GM18951 (cell line): ENCODE data around the gene ISOC2.

Experiments
- POLR2A ChIP-seq: IDR thresholded peaks from 4 replicates; pipeline ENCODE4 v1.6.1; 2011; ENCODE audit warnings: mild to moderate bottlenecking; ENCODE audit not compliant: insufficient read length, insufficient read depth; ENCODE audit errors: extremely low read depth
- in situ Hi-C: fragments of 300-500 bp; cut with MboI; formaldehyde crosslinking; loops from one replicate; pipeline ENCODE4 v1.12.0; 2022; ENCODE audit warnings: low sequenced_read_pairs, mixed read lengths, inconsistent platforms; ENCODE audit not compliant: unreplicated experiment

Gene ISOC2

DNA sequence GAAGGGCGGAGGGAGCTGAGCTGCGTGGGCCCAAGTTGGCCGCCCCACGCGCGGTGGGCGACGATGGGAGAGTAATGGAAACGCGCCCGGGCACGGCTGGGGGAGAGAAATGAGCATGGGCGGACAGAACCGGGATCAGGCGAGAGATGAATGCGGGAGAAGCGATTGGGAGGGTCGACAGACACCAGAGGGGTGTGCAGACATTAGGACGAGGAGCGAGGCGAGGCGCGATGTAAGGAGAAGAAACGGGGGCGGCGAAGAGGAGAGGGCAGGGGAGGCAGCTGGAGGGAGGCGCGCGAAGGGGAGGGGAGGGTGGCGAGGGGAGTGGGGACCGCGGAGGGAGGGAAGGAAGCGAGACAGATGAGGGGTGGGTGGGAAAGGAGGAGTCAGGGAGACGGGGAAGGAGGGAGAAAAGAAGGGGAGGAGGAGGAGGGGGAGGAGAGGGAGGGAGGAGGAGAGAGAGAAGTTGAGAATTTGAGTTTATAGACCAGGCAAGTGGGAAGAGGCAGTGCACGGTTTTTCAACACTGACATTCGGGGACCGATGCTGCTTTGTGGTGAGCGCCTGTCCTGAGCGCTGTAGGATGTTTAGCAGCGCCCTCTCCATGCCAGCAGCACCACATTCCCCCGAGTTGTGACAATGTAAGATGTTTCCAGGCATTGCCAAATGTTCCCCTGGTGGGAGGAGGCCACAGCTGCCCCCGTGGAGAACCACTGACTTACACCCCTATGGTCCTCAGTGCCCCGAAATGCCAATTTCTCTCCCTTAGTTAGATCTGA is 18.2 kb downstream of the ISOC2 start, which contains the start of gene SHISA7:
Gene SHISA7 (minus strand): TSS at position 256 of the 779 bp plus-strand sequence. CDS start 437 bp downstream, outside the sequence.
- in situ Hi-C loops: no loop called here
- no peak for TF ChIP-seq POLR2A

DNA sequence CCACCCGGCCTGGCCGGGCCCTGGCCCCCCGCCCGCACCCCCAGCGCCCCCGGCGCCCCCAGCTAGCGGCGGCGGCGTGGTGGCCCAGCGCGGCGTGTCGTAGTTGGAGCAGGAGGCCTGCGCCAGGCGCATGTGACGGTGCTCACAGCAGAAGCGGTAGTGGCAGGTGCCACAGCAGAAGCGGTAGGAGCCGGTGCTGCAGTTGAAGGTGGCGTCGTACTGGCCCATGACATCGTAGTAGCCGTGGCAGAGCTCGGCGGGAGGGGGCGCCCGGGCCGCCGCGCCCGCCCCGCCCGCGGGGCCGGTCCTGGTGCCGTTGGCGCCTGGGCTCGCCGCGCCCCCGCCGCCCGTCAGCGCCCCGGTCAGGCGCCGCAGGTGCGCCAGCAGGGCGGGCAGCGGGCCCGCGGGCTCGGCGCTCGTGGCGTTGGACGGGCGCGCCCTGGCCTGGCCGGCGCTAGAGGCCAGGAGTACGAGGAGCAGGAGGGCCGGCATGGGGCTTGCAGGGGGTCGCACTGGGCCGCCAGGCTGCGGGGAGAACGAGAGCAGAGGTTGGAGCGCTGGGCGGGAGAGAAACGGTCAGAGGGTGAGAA is 19.0 kb downstream of the ISOC2 start:
- in situ Hi-C loops: no loop called here
- TF ChIP-seq POLR2A: no peak

GRCh38 chr19:55441692-55442321 is 19.6 kb downstream of the ISOC2 start:
- in situ Hi-C loops: no loop called here
- no peak for TF ChIP-seq POLR2A

DNA sequence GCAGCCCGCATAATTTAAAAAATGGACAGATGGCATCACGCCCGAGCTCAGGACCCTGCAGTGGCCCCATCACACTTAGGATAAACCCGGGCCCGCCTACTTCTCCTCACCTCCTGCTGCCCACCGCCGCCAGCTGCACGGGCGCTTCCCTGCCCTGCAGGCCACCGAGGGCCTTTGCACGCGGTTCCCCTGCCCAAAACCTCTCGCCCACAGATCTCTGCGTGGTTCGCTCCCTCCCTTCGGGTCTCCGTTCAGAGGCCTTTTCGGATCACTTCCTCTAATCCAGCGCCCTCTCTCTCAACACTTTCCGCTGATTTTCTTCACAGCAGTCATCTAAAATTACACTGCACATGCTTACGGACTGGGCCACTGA is 20.1 kb downstream of the ISOC2 start:
- in situ Hi-C loops: no loop called here
- TF ChIP-seq POLR2A: no peak

- TF ChIP-seq POLR2A: no peak
- in situ Hi-C loops: no loop called here
Observed at GRCh38 chr19:55440411-55441105, 20.9 kb downstream of the ISOC2 start.

DNA sequence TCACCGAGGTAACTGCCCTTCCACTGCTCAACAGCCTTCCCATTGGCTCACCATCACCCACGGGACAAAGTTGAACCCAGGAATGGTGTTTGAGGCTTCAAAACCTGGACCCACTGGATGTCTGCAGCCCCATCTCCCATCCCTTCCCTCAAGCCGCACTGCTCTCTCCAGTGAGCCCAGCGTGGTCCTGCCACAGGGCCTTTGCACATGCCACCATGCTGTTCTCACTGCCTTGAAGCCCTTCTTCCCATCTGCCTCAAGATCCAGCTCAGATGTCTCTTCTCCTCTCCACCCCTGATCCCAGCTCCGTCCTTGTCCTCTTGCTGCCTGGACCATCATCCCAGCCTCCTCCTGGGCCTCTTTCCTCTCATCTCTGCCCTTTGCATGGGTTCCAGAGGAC is 22.4 kb downstream of the ISOC2 start:
- TF ChIP-seq POLR2A: no peak

DNA sequence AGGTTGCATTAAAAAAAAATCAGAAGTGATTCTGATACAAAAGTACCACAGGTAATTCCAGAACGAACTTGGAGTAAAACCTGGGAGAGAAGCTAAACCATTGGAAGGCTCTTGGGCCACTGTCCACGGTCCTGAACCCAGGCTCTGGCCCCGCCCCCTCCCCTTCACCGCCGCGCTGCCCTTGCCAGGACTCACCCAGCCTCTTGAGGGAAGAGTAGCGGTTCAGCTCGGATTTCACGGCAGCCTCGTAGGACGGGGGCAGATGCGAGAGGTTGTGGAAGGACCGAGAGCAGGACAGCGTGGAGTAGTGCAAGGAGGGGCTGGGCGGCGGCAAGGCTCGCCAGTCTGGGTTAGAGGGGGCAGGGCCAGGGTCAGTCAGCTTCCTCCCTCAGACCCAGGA is 24.0 kb downstream of the ISOC2 start:
- no peak for TF ChIP-seq POLR2A
- in situ Hi-C loops: no loop called here

More for the DNA sequence above, 22.4 kb downstream of the ISOC2 start:
- in situ Hi-C loops: no loop called here

GRCh38 chr19:55436847-55437246 is 24.6 kb downstream of the ISOC2 start:
- in situ Hi-C loops: no loop called here

DNA sequence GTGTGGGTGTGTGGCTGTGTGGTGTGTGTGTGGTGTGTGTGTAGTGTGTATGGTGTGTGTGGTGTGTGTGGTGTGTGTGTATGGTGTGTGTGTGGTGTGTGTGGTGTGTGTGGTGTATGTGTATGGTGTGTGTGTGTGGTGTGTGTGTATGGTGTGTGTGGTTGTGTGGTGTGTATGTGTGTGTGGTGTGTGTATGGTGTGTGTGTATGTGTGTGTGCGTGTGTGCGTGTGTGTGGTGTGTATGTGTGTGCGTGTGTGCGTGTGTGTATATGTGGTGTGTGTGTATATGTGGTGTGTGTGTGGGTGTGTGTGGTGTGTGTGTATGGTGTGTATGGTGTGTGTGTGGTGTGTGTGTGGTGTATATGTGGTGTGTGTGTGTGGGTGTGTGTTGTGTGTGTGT is 26.4 kb downstream of the ISOC2 start:
- no peak for TF ChIP-seq POLR2A
- in situ Hi-C loops: no loop called here

More at GRCh38 chr19:55436847-55437246, 24.6 kb downstream of the ISOC2 start:
- TF ChIP-seq POLR2A: no peak

DNA sequence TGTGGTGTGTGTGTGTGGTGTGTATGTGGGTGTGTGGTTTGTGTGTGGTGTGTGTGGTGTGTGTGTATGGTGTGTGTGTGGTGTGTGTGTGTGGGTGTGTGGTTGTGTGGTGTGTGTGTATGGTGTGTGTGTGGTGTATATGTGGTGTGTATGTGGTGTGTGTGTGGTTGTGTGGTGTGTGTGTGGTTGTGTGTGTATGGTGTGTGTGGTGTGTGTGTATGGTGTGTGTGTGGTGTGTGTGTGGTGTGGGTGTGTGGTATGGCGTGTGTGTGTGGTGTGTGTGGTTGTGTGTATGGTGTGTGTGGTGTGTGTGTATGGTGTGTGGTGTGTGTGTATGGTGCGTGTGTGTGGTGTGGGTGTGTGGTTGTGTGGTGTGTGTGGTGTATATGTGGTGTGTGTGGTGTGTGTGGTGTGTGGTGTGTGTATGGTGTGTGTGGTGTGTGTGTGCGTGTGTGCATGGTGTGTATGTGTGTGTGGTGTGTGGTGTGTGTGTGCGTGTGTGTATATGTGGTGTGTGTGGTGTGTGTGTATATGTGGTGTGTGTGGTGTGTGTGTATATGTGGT is 27.0 kb downstream of the ISOC2 start:
- in situ Hi-C loops: no loop called here
- no peak for TF ChIP-seq POLR2A

DNA sequence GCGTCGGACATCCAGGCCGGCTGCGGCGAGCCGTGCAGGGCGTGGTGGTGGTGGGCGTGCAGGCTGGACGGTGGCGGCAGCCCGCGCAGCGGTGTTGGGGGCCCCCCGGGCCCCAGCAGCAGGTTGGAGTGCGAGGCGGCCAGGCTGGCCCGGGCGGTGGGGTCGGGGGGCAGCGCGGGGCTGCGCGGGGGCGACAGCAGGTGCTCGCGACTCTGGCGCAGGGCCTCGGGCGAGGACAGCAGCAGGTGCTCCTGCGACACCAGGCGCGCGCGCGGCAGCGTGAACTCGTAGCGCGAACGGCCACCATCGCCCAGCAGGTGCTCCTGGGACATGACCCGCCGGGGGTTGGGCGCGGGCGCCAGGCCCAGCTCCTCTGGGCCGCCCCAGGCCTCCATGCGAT is 28.1 kb downstream of the ISOC2 start:
- TF ChIP-seq POLR2A: no peak
- in situ Hi-C loops: no loop called here

GRCh38 chr19:55432241-55432959 is 29.0 kb downstream of the ISOC2 start:
- TF ChIP-seq POLR2A: no peak
- in situ Hi-C loops: no loop called here
